Stimulated activated CD4-positive, alpha-beta T cell treated with anti-CD3 and anti-CD28 coated beads, Interleukin-4, amount 100 ng/mL, for 48 hours (primary cell): ENCODE data around the gene CLDN8.

Experiments used
- DNase-seq, 2 donors: peaks; one replicate each; pipeline ENCODE4 v3.0.0-alpha.2; 2020; ENCODE audit warnings: low read depth in 2 of 2

CLDN8 gene

DNA sequence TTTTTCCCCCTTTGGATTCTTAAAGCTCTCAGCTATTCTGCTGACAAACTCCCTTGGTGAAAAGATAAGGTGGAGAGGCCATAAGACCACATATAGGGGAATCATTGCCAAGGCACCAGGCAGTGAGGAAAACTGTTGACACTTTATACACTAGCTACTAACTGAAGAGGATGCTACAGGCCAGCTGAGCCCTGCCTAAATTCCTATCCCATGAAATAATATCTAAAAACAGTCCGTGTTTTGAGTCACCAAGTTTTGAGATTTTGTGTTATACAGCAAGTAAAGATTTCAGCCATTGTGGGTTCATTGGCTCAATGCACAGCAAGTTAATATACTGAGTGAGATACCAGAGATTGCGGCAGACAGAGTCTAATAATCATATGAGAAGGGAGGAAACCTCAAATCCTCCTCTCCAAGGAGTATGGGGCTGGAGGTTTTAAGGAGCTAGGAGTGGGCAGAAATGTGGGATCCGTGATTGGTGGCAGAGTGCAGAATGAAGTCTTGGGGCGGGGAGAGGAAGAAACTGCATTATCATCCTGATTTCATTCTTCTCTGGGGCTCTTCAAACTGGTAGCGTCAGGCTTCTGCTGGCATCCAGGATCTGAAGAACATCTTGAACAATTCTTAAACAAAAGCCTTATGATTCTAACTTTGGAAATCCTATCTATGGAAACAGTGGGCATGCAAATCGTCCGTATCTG lies 9.2 kb downstream of the CLDN8 start:
- DNase-seq = no peak

DNA sequence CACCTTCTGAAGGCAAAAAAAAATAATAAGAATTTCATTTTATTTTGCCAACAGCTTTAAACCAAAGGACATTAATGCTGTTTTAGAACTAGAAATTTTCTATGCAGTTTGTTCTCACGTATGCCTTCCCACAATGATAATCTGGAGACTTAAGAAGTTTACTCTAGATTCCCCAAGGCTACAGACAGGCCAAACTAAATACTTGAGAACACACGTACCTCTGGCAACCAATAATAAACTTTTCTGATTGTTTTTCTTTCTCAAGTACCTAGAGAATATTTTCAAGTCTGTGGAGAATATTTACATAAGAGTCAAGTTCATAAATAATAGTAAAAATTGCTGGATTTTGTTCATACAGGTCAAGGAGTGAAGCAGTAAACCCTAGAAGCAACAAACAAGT lies 15.9 kb downstream of the CLDN8 start:
- DNase-seq = no peak

DNA sequence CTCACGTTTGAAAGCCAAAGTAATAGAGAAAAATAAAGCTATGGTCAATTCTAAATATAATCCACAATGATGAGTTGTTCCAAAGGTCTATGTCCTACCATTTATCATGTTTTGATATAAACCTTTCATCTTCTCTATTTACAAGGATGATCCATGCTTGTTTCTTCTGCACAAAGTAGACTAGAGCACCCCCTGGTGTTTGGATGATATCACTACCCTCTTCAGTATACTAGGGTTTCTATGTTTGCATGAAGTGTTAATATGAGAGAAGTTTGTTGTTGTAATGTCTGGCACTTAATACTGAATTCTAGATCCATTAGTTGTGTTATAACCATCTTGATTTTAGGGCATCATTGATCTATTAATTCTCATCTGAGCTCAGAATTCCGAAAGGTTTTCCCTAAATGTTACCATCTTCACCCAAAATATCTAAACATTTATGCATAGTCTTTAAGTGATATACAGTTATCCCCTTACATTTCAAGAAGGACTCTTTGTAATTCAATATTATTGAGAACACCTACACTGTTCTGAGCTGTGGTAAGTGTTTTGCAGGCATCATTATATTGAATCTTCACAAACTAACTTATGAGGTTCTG lies 21.1 kb downstream of the CLDN8 start:
- DNase-seq = no peak

DNA sequence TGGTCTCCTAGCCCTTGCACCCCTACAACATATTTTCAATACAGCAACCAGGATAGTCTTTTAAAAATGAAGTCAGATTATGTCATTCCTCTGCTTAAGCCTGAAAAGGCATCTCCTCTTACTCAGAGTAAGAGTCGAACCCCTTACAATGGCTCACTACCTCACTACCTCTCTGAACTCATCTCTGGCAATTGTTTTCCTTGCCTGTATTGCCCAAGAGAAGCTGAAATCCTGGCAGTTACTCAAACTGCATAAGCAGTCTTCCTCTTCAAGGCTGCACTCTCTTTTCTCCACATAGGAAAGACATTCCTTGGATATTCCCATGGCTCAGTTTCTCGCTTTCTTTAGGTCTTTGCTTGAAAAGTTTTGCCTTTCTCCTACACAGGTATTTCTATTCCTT lies 22.7 kb downstream of the CLDN8 start:
- DNase-seq = no peak

DNA sequence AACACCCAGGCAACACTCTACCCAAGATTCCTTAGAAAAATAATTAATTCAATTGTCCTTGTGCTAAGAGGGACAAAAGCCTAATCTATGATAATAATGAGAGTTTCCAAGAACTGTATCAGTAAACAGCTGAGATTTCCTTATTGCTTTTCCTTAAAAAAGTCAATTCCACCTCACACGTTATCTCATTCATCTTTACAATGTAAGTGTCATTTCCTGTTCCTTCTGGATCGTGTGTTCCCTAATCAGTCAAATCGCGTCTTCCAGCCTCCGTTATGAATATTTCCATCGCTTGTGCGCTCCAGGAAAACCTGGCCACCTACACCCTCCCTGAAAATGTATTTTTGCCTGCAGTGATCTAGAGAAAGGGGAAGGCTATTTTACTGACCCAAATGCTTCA lies 25.3 kb downstream of the CLDN8 start:
- DNase-seq = no peak

DNA sequence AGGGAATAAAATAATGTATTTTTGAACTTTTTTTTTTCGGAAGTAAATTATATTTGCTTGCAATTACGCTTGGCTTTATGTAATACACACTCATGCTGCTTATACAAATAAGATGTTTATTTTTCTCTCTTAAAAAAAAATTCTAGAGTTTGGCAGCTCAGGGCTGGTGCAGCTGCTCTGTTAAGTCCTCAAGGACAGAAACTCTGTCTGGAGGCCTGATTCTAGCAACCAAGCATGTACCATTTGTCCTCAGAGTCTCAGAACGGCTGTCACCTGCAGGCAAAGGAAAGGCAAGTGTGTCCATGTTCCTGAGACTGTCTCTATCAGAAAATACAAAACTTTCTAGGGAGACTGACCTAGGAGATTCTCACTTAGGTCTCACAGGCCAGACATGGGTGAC lies 26.1 kb downstream of the CLDN8 start:
- DNase-seq = no peak

DNA sequence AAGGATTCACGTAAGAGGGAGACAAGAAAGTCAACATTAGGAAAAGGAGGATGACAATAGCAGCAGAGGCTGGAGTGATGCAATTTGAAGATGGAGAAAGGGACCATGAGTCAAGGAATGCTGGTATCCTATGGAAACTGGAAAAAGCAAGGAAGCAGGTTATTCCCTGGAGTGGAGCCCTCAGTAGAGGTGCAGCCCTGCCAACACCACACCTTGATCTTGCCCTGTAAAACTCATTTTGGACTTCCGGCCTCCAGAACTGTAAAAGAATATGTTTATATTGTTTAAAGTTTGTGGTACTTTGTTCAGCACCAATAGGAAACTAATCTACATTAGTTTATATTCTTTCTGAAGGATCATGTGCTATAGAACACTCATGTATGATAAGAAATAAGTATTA lies 29.7 kb downstream of the CLDN8 start:
- no peak for DNase-seq

DNA sequence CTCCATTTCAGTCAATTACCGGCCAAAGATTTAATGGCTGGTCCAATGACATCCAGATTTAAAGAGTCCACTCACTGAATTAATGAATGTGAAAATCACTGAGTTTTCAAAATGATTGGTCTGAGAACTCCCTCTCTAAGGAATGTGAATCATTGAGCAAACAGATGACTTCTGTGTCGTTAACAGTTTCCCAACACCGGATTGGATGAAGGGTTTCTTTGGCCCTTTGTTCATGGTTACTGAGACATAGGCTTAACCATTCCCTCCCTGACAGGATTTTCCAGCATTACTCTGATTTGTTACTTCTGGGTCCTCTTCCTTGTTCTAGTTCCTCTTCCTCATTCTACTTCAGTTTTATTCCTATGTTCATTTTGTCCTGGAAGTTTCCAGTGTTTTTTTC lies 47.8 kb downstream of the CLDN8 start:
- DNase-seq = no peak

DNA sequence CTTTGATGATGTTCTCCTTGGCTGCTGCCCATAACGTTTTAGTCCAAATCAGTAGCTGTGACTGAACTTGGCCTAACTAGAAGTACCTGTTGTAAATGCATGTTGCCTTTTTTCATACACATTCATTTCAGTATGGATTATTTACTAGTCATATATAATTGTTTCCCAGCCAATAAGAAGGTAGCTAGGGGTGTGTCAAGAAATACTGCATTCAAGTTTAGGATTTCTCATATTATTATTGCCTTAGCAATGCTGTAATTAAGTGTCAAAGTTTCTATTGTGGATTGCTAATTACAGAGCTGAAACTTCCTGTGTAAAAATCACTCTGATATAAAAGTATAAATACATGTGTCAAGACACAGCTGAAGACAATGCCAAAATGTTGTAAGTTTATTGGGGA lies 49.2 kb downstream of the CLDN8 start, which contains the start of gene CLDN17:
Gene CLDN17, minus strand, starts transcription at position 101 of the 400 bp plus-strand sequence. CDS start 188 bp downstream, outside the sequence.
- no peak for DNase-seq

DNA sequence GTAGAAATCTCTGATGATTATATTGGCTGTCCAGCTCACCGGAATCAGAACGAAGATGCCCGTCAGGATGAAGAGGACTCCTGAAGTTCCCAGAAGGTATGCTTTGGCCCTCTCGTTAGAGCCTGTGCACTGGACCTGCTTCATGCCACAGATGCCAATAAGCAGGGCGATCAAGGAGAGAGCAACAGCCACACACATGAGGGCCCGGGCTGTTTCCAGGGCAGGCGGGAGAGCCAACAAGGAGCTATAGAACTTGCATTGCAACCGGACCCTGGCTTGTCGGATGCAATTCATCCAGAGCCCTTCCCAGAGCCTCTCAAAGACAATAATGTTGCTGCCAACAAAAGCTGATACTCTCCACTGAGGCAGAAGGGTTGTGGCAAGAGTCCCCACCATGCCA lies 49.7 kb downstream of the CLDN8 start:
- no peak for DNase-seq

DNA sequence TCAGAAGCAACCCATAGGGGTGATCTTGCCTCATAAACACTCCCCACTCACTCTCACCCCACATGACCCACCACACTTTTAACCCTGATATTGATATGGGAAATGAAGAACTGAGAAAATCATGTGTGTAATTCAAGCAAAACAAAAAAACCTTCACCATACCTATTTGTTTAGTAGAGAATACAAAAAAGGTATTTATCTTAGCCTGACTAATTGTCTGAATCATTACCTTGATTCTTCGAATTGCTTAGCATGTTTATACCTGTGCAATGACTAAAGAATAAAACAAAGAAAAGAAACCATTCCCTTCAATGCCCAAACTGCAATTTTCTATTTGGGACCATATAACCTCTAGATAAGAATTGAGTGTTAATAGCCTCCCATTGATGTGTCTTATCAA lies 51.1 kb downstream of the CLDN8 start:
- no peak for DNase-seq
